NCI-H510A (cell line): Measurements from ENCODE around the gene APOL6.

Source experiments
- DNase-seq: peaks from one replicate; lab custom pipeline; 2025; lab: John Stamatoyannopoulos, UW

Gene APOL6, protein sequence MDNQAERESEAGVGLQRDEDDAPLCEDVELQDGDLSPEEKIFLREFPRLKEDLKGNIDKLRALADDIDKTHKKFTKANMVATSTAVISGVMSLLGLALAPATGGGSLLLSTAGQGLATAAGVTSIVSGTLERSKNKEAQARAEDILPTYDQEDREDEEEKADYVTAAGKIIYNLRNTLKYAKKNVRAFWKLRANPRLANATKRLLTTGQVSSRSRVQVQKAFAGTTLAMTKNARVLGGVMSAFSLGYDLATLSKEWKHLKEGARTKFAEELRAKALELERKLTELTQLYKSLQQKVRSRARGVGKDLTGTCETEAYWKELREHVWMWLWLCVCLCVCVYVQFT

GRCh38 chr22:35648066-35649025, at the start of gene APOL6:
TSS of gene APOL6 (plus strand) at chr22:35648446. CDS start at chr22:35656426, 7,980 bp downstream.
- DNase-seq = no peak

GRCh38 chr22:35599364-35599763, 48.9 kb upstream of the APOL6 start:
- no peak for DNase-seq

DNA sequence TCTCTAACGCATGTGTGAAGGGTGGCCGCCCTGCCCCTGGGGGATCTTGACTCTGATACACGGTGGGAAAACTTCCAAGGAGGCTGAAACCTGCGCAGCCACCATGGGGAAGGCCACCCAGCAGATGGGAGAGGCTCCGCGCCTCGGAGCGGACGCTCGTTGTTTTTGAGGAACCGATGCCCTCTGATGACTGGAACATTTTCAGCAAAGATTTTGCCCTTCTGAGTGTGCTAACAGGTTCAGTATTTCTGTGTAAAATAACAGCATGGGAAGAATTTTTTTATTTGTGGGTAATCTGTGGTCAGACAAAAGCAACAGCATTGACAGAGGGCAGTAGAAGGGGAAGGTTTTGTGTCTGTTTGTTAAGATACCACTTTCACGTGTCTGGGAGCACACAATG, 47.8 kb upstream of the APOL6 start:
- no peak for DNase-seq

DNA sequence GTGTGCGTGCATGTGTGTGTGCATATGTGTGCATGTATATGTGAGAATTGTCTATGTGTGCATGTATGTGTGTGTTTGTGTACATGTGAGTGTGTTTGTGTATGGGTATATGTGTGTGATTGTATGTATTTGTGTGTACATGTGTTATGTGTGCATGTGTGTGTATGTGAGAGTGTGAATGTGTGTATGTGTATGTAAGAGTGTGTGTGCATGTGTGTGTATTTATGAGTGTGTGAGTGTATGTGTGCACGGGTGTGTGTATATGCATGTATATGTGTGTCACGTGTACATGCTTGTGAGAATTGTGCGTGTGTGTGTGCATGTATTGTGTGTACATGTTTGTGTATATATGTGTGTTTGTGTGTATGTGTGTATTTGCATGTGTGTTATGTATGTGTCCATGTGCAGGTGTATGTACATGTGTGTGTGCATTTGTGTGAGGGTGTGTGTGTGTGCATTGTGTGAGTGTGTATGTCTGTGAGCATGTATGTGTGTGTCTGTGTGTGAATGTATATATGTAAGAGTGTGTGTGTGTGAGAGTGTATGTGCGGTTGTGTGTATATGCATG, 47.1 kb upstream of the APOL6 start:
- DNase-seq = no peak

- no peak for DNase-seq
These were observed 46.3 kb upstream of the APOL6 start for GRCh38 chr22:35601743-35602615.

DNA sequence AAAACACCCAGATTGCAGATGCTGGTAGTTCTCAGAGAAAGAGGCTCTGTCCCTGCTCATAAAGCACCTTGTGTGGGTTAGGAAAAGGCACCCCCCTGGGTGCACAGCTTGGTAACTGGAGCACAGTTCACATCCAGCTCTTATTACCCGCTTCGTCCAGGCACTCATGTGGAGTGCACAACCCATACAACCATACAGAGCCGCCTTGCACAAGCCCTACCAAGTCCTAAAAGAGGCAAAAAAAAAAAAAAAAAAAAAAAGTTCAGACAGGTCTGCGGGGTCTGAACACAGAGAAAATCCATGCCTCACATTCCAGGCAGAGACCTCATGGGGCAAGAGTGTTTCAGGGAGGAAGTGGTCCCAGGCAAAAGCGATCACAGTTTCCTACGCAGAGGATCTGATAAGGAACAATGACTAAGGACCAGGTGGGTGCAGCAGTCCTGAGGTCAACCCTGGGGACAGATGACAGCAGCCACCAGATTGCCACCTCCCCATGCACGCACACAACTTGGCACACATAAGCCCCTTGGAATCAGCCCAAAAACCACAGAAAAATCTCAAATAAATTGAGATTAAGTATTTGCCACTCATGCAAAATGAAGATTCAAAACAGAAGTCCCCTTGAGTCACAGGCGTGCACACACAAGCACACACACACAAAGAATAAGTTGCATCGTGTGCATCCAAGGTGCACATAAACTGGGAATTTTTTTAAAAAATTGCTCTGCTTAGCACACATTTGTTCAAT, 43.5 kb upstream of the APOL6 start:
- DNase-seq = no peak

DNA sequence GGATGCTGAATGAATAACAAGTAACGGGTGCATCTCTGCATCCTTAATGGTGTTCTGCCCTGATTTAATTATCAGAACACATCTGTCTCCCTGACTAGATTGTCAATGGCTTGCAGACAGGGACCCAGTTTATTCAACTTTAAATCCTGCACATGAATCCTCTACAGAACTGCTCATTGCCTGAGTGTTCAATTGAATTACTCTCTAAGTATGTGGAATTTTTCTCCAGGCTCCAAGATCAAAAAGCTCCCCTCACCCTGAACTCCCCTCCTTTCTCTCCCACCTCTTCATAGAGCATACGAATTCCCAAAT, 42.9 kb upstream of the APOL6 start:
- DNase-seq = no peak

DNA sequence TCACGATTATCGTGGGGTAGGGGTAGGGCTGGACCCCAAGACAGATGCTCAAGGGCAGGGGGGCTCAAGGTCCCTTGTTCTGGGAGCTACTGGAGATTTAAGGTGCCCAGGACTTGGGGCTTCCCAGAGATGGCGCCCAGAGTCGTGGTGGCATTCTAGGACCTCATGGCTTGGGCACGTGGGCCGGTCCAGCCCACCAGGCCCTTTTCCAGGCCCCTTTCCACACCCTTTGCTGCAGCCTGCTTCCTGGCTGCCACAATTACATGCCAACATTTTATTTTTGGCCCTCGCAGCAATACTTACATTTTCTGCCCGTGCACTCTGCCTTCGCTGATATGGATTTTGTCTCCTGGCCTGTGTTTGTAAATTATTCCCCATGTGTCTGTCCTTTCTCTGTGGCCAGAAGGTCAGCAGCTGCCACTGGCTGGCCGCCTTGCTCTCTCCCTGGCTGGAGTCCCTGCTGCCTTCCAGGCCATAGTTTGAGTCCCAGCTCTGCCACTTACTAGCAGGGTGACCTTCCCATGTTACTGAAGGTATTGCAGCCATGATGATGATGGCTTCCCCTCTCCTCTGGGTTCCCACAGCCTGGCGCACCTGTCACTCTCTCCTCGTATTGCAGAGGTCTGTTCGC, 42.3 kb upstream of the APOL6 start:
- no peak for DNase-seq

GRCh38 chr22:35606916-35607315, 41.3 kb upstream of the APOL6 start:
- DNase-seq = no peak

- no peak for DNase-seq
These were observed 40.2 kb upstream of the APOL6 start for GRCh38 chr22:35608088-35608487.

DNA sequence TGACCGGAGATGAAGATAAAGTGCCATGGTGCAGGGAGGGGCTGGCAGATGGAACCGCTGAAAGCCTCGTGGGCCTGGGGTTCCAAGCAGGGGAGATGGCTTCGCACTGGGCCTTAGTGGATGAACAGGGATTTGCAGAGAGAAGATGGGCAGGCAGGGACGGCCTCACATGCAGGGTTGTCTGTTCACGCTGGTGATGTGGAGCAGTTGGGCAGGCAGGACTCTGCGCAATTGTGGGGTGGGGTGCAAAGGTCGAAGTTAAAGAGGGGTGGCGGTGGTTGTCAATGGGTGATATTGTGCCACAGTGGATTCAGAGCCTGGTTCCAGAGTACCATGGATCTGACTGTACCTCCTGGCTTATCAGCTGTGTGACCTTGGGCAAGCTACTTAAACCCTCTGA, 39.0 kb upstream of the APOL6 start:
- no peak for DNase-seq

DNA sequence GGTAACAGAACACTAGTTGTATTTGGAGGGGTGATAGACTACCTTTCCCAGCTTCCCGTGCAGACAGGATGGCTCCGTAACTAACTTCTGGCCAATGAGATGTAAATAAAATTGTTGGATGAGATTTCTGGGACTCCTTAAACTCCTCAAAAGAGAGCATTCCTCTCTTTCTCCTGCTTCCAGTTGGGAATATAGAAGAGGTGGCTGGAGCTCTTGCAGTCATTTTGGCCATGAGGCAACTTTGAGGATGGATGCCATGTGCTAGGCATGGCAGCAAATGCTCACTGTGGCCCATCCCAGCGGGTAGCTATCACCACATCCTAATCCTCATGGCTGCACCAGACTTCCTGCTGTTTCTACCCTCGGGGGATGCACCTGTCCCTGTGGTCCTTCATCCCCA, 38.5 kb upstream of the APOL6 start:
- DNase-seq = no peak

DNA sequence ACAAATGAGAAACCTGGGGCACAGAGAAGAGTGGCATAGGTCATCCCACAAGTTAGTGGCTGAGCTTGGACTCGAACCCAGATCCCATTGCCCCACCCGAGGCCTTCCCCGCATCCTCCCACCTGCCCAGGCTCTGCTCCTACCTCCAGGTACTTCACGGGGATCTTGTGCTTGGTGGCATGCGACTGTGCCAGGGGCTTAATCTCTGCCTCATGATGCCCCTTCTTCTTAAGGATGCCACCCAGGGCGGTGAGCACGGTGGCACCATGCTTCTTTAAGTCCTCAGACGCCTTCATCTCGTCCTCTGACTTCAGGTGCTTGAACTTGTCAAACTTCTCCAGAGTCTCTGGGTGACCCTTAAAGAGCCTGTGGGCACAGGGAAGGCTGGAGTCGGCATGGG, 37.5 kb upstream of the APOL6 start:
- no peak for DNase-seq

DNA sequence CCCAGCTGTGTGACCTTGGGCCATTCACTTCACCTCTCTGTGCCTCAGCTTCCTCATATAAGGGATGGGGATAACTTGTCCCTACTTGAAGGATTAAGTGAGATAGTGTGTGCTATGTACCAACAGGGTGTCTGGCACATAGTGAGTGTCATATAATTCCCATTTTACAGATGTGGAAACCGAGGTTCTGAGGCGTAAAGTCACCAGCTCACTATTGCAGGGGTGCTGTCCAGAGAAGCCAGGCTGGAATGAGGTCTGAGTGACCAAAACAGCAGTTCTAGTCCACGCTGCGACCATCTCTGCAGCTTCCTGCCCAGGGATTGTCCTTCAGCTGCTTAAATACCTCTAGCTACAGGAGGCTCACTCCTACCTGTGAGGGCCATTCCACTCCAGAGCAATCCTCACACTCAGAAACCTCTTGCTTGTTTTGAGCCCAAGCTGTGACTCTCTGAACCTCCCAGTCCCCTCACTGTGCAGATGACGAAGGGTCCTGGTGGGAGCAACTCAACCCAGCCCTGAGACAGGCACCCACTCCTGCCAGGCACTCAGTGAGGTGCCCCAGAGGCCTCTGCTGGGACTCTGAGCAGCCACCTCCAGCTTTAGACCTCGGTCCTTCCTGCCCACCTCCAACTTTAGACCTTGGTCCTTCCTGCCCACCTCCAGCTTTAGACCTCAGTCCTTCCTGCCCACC, 36.9 kb upstream of the APOL6 start:
- DNase-seq = no peak

- DNase-seq = no peak
These were observed 36.2 kb upstream of the APOL6 start for GRCh38 chr22:35611891-35612576.

GRCh38 chr22:35612903-35613302, 35.3 kb upstream of the APOL6 start:
- DNase-seq = no peak

DNA sequence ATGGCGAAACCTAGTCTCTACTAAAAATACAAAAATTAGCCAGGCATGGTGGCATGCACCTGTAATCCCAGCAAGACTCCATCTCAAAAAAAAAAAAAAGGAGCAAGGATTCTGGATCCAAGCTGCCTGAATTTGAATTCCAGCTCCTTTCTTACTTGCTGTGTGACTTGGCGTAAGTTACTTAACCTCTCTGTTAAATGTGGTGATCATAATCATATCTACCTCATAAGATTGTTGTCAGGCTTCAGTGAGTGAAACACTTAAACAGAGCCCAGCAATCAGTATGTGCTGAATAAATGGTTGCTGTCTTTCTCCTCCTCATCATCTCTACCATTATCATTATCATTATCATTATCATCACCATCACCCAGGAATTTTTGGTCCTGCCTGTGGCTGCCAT, 33.8 kb upstream of the APOL6 start:
- no peak for DNase-seq

DNA sequence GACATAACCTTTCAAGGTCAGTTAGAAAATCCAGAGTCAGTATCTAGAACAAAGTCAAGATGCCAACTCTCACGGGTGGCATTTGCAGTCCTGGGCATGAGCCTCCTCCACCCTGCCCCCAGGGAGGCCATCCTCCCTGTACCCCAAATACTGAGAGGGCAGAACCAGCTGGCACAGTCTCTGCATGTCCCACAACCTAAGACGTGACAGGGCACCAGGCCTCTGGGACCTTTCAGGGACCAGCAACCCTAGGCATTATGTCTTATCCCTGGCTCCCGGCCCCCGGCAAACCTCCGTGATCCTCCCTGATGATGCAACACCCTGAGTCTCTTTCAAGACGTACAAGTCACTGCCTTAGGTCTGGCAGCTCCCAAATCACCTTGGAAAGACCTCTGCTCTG, 33.1 kb upstream of the APOL6 start:
- no peak for DNase-seq

GRCh38 chr22:35616043-35616442, 32.2 kb upstream of the APOL6 start:
- no peak for DNase-seq
